Measurements from ENCODE around the gene CILP.

The CILP gene

DNA sequence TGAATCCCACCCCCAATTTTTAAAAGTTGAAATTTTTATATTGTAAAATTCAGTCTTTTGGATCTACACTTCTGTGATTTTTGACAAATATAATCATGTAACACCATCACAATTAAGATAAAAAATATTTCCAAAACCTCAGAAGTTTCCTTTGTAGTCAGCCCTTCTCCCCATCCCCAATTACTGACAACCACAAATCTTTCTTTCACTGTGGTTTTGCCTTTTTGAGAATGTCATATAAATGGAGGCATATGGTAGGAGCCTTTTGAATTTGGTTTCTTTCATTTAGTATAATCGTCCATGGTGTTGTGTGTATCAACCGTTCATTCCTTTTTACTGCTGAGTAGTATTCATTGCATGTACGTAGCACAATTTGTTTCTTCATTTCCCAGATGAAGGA, 7.9 kb upstream of the CILP start:
- DNase-seq = no peak

DNA sequence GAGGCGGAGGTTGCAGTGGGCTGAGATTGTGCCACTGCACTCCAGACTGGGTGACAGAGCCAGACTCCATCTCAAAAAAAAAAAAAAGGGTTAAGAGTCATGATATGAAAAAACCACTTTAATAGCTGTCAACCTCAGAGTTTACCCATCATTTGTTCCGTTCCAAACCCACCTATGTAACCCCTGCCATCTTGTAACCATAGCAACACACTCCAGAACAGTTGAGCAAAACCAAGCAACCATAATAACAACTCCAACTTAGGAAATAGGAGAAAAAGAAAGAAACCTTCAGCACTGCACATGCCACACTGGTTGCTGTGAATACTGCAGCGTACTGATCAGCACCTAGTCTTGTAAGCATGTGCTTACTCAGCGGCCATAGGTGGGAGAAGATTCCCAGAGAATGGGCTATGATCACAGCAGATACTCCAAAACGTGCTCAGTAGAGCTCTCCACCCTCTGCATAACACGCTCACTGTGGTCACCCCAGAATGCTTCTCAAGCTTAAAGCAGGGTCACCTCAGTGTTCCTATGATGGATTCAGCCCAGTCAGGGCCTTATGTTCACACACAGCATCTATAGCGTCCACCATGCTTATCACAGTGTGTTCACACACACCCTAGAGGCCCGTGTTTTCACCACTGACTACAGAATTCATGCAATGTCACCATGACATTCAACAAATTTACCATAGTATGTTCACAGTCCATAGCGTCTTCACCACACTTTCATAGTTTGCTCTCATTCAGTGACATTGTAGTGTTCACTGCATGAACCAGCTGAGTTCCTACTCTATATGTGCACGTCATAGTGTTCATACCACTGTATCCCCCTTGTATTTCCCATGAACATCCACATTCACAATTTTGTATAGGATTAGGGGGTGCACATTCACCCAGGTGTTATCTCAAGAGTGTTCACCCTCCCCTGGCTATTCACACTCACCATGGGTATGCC, 6.5 kb upstream of the CILP start:
- no peak for DNase-seq

GRCh38 chr15:65215496-65215895, 4.2 kb upstream of the CILP start:
- no peak for DNase-seq

GRCh38 chr15:65214010-65214409, 2.7 kb upstream of the CILP start:
- no peak for DNase-seq

DNA sequence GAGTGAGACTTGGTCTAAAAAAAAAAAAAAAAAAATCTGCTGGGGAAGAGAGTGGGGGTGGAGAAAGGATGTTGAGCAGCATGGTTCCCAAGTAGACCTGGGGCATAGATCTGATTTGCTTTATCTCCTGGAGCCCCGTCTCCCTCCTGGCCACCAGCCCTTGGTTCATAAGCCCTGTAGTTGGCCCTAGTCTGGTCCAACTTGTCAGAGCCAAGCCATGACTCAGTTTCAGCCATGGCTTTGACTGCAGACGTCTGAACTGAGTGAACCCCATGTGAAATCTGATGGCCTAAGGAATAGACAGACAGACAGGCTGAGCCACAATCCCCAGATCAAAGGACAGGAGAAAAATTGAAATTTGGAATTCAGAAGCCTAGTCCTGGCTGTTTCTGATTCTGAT, 2.0 kb upstream of the CILP start:
- DNase-seq = no peak

- no peak for DNase-seq
Observed at GRCh38 chr15:65212097-65212496, 824 bp upstream of the CILP start.

DNA sequence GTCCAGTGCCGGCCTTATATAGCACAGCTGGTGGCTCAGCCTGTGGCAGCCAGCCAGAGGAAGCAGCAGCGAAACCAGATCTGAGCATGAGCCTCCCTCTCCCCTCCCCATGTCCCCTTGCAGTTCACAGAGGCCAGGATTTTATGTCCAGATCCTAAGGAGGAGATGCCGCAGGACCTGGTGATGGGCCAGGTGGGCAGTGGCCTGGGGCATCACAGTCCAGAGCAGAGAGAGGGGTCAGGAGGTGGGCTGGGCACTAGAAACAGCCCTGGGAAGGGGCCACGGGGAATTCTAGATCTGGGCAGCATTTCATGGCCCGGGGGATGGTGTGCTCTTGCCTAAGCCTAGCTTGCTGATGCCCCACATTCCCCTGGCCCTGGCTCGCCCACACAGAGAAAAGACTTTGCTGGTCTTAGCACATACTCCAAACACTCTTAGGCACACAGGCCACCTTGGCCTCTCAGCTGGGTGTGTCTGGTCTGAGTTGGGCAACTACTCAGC, 259 bp upstream of the CILP start:
- no peak for DNase-seq

DNA sequence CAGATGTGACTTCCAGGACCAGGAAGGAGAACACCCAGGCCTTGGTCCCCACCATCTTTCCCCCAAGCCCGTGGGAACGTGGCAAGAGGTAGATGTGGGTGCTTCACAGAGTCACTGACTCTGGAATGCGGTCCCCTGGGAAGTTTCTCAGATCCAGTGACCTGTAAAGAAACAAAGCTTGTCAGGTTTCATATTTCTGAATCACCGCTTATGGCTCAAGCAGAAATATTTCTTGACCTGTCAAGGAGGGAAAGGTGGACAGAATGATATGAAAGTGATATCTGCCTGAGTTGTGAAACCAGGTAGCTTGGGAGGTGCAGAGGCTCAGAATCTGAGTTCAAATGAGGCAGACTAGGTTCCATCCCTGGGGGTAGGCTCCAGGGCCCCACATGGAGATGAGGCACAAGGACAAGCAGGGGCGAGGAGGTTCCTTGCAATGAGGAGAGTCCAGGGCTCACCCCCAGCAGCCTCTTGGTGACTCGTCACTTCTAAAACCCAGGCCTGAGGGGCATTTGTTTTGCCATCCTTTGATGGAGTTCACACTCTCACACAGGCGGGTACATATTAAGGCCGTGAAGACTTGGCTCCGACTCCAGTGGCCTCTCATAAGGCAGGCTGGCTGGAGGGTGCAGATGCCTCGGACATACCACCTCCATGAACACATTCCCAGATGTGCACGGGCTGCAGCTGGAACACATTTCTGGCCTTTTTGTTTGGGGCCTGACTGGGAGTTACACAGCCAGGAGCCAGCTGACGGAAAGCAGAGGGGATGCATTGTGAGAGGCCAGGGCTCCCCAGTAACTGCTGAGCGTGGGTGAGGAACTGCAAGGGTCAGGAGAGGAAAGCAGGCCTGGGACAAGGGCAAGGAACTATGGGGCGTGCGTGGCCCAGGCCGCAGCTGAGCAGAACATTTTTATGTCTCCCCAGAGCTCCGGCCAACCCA, 1.3 kb downstream of the CILP start:
- DNase-seq = no peak

GRCh38 chr15:65208647-65209046, 2.6 kb downstream of the CILP start:
- no peak for DNase-seq

DNA sequence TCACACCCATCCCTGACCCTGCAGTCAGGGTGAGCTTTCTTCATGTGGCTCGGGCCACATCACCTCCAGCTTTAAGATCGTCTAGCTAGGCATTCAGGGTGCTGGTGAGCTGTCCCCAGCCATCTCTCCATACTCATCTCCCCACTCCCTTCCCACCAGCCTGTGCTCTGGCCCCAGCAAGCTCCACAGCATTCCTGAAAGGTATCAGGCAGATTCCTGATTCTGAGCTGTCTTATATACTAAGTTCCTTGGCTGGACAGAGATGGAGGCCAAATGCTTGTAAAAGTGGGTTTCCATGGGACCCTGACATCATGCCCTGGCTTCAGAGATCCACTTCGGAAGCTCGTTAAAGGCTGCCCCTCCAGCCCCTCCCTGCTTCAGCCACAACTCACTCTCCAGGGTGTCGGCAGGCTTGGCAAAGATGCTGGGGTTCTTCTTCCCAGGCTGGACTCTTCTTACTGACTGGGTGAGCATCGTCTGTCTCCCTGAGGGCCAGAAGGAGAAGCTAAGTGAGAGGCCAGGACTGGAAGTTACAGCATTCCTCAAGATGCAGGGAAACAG, 3.9 kb downstream of the CILP start:
- no peak for DNase-seq

- no peak for DNase-seq
Observed at GRCh38 chr15:65206750-65207149, 4.5 kb downstream of the CILP start.

DNA sequence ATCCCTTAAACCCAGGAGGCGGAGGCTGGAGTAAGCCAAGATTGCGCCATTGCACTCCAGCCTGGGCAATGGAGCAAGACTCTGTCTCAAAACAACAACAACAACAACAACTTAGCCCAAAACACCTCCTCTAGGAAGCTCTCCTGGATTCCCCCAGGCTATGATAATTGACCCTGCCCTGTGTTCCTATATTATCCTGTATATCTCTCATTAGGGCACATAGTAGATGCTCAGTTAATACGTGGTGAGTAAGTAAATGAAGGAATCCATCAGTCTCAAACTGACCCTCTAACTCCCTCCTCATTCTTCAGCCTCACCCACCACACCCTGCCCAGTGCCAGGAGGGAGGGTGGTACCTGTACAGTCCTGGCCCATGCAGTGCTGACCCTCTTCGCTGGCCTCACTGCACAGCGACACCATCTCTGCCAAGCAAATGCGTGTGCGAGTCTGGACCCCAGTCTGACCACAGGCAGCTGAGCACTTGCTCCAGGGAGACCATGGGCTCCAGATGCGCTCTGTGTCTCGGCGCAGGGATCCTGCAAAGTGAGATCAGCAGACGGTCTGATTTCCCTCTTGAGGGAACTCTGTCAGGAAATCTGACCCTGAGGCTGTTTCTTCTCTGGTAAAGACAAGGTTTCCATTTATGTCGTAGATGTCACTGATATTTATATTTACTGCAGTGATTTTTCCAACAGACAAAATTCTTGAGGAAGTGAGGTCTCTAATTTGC, 6.2 kb downstream of the CILP start:
- no peak for DNase-seq

- DNase-seq = no peak
Observed at GRCh38 chr15:65204236-65204930, 6.9 kb downstream of the CILP start.

DNA sequence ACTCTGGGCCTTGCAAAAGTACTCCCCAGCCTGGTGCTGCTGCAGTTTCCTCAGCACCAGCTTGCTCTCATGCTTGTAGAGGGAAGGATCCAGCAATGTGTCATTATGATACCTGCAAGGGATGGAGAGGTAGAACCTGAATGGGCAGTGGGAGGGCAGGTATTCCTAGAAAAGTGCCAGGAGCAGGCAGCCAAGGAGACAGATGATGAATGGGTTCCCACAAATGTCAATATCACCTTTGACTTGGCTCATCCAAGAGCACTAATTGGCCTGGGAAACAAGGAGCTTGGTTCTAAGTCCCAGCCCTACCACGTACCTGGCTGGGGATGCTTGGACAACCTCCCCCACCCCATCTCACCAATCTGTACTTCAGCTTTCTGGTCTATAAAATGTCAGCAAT, 9.4 kb downstream of the CILP start:
- no peak for DNase-seq

GRCh38 chr15:65198571-65198970, 12.7 kb downstream of the CILP start:
- DNase-seq = no peak

GRCh38 chr15:65197337-65197645, 14.0 kb downstream of the CILP start:
- DNase-seq = no peak

- no peak for DNase-seq
Observed at GRCh38 chr15:65196637-65197336, 14.5 kb downstream of the CILP start.

DNA sequence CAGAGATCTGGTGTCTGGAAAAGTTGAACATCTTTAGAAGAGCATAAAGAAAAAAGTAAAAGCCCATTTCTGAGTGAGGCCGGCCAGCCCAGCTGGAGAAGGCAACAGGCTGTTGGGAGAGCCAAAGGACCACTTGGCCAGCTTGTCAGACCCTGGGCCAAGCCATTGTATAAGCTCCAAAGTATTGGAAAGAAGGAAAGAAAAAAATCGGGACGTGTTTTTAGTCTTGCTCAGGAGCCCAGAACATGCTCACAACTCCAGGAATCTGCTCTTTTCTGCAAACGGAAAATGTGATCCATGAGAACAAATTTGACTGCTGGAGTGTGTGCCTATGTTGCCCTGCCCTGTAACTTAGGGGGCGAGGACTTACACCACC, 15.7 kb downstream of the CILP start:
- DNase-seq = no peak

- no peak for DNase-seq
Observed at GRCh38 chr15:65194826-65195547, 16.3 kb downstream of the CILP start.

GRCh38 chr15:65192016-65192415, 19.3 kb downstream of the CILP start:
- no peak for DNase-seq
